IPS-18c (cell line): Measurements from ENCODE around the gene TXNDC16.
"Not testable (repeated sequence)": the region's sequence is repeated elsewhere in the genome, so short reads cannot be mapped to it uniquely, and the experiment has no call there.

Experiments
- H3K4me3 ChIP-seq: 2 replicates; pipeline ENCODE4 v1.7.0; 2013; ENCODE audit warnings: low read depth, mild to moderate bottlenecking, low read length, moderate library complexity; ENCODE audit not compliant: insufficient read depth
- H3K9me3 ChIP-seq: one replicate; pipeline ENCODE4 v1.6.1; 2013; ENCODE audit warnings: mild to moderate bottlenecking, low read length, moderate library complexity; ENCODE audit not compliant: control insufficient read depth, insufficient read depth

Gene TXNDC16

GRCh38 chr14:52472251-52472650 lies 80.1 kb downstream of the TXNDC16 start:
- not testable (repeated sequence) for H3K9me3 ChIP-seq, H3K4me3 ChIP-seq

GRCh38 chr14:52467515-52468266 lies 84.6 kb downstream of the TXNDC16 start:
- H3K4me3 ChIP-seq = no peak overlapping the region
- H3K9me3 ChIP-seq = no peaks in the 10 kb centered on the region

- H3K9me3 ChIP-seq = peaks cover 2% of the 10 kb centered on the region
- H3K4me3 ChIP-seq = no peak overlapping the region
Observed at GRCh38 chr14:52464175-52464574, 88.1 kb downstream of the TXNDC16 start.

- H3K4me3 ChIP-seq = no peak overlapping the region
Observed at GRCh38 chr14:52463375-52463774, 88.9 kb downstream of the TXNDC16 start.

GRCh38 chr14:52461721-52462120 lies 90.6 kb downstream of the TXNDC16 start:
- Histone ChIP-seq H3K4me3 (no peak overlapping the region), H3K9me3 (peaks cover 2% of the 10 kb centered on the region)

More at GRCh38 chr14:52463375-52463774, 88.9 kb downstream of the TXNDC16 start:
- peaks cover 2% of the 10 kb centered on the region for H3K9me3 ChIP-seq

- Histone ChIP-seq H3K9me3 (peaks cover 2% of the 10 kb centered on the region), H3K4me3 (no peak overlapping the region)
Observed at GRCh38 chr14:52458721-52459085, 93.6 kb downstream of the TXNDC16 start.

GRCh38 chr14:52457411-52457810 lies 94.9 kb downstream of the TXNDC16 start:
- Histone ChIP-seq H3K9me3 (peaks cover 2% of the 10 kb centered on the region), H3K4me3 (no peak overlapping the region)

- Histone ChIP-seq H3K4me3 (no peak overlapping the region), H3K9me3 (no peaks in the 10 kb centered on the region)
Observed at GRCh38 chr14:52455291-52456088, 96.8 kb downstream of the TXNDC16 start.

- H3K9me3 ChIP-seq = no peaks in the 10 kb centered on the region
- H3K4me3 ChIP-seq = no peak overlapping the region
Observed at GRCh38 chr14:52447236-52447635, 105.1 kb downstream of the TXNDC16 start.

- no peak overlapping the region for H3K4me3 ChIP-seq
- no peaks in the 10 kb centered on the region for H3K9me3 ChIP-seq
Observed at GRCh38 chr14:52446355-52446754, 106.0 kb downstream of the TXNDC16 start.

GRCh38 chr14:52443506-52443905 lies 108.8 kb downstream of the TXNDC16 start:
- no peaks in the 10 kb centered on the region for H3K9me3 ChIP-seq

GRCh38 chr14:52442602-52443001 lies 109.7 kb downstream of the TXNDC16 start:
- Histone ChIP-seq H3K4me3 (no peak overlapping the region), H3K9me3 (no peaks in the 10 kb centered on the region)

More at GRCh38 chr14:52443506-52443905, 108.8 kb downstream of the TXNDC16 start:
- no peak overlapping the region for H3K4me3 ChIP-seq

- H3K4me3 ChIP-seq = no peak overlapping the region
- H3K9me3 ChIP-seq = no peaks in the 10 kb centered on the region
Observed at GRCh38 chr14:52442166-52442565, 110.1 kb downstream of the TXNDC16 start.

- no peak overlapping the region for H3K4me3 ChIP-seq
- H3K9me3 ChIP-seq = no peaks in the 10 kb centered on the region
Observed at GRCh38 chr14:52439476-52439875, 112.8 kb downstream of the TXNDC16 start.

GRCh38 chr14:52434955-52435354 lies 117.3 kb downstream of the TXNDC16 start:
- Histone ChIP-seq H3K4me3 (no peak overlapping the region), H3K9me3 (no peaks in the 10 kb centered on the region)

- no peaks in the 10 kb centered on the region for H3K9me3 ChIP-seq
- no peak overlapping the region for H3K4me3 ChIP-seq
Observed at GRCh38 chr14:52430474-52430873, 121.8 kb downstream of the TXNDC16 start.

GRCh38 chr14:52429451-52429850 lies 122.9 kb downstream of the TXNDC16 start:
- no peak overlapping the region for H3K4me3 ChIP-seq
- H3K9me3 ChIP-seq = no peaks in the 10 kb centered on the region

- H3K9me3 ChIP-seq = no peaks in the 10 kb centered on the region
- no peak overlapping the region for H3K4me3 ChIP-seq
Observed at GRCh38 chr14:52427460-52427859, 124.8 kb downstream of the TXNDC16 start.
